Coronary artery (tissue), 2 donors: ENCODE results near the gene RMND1.

Experiments
- DNase-seq: peaks from one replicate; pipeline ENCODE4 v3.0.0-alpha.2; 2017; ENCODE audit warnings: low spot score
- H3K27ac ChIP-seq, 2 donors: fragments of 200-600 bp; sonication (generic); one replicate each; pipeline ENCODE4 v1.5.1; 2016 to 2019
- H3K4me3 ChIP-seq: fragments of 200-600 bp; sonication (generic); 2 replicates; pipeline ENCODE4 v1.5.1; 2016; ENCODE audit warnings: mild to moderate bottlenecking, moderate library complexity
- TF ChIP-seq, protein P1 (sequence below): fragments of 200-600 bp; sonication (generic); IDR thresholded peaks from one replicate; pipeline ENCODE4 v1.5.1; 2019; ENCODE audit warnings: antibody characterized with exemption

Gene RMND1

DNA sequence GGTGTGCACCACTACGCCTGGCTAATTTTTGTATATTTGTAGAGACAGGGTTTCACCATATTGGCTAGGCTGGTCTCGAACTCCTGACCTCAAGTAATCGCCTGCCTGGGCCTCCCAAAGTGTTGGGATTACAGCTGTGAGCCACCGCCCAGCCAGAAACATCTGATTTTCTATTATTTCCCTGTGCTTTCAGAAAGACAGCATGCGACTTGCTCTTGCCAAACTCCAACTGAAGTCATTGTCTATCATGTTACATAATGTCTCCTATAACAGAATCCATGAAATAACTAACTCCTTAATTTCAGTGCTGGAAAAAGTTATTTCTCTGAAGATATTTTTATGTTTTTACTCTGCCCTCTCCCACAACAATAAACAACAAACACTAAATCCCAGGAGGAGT, 8.5 kb downstream of the RMND1 start:
- DNase-seq = no peak
- H3K27ac ChIP-seq = peak overlapping the region in 1 of 2 donors; percentile 9

DNA sequence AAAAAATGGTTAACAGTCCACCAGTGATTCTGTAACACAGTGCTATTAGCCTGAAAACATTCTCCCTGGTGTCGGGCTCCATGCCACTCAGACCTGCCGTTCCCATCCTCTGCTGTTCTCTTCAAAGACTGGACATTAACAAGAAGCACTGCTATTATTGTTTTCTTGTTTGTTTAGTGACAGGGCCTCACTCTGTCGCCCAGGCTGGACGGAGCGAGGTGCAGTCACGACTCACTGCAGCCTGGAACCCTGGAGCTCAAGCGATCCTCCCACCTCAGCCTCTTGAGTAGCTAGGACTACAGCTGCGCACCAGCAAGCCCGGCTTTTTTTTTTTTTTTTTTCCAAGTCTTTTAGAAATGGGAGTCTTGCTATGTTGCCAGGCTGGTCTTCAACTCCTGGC, 9.6 kb downstream of the RMND1 start:
- H3K4me3 ChIP-seq = no peak overlapping the region
- TF ChIP-seq, protein P1, sequence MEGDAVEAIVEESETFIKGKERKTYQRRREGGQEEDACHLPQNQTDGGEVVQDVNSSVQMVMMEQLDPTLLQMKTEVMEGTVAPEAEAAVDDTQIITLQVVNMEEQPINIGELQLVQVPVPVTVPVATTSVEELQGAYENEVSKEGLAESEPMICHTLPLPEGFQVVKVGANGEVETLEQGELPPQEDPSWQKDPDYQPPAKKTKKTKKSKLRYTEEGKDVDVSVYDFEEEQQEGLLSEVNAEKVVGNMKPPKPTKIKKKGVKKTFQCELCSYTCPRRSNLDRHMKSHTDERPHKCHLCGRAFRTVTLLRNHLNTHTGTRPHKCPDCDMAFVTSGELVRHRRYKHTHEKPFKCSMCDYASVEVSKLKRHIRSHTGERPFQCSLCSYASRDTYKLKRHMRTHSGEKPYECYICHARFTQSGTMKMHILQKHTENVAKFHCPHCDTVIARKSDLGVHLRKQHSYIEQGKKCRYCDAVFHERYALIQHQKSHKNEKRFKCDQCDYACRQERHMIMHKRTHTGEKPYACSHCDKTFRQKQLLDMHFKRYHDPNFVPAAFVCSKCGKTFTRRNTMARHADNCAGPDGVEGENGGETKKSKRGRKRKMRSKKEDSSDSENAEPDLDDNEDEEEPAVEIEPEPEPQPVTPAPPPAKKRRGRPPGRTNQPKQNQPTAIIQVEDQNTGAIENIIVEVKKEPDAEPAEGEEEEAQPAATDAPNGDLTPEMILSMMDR = no peak
- peak overlapping the region in 1 of 2 donors; percentile 64 for H3K27ac ChIP-seq
- no peak for DNase-seq

More for the DNA sequence above, 8.5 kb downstream of the RMND1 start:
- H3K4me3 ChIP-seq = no peak overlapping the region
- TF ChIP-seq, protein P1 = no peak

DNA sequence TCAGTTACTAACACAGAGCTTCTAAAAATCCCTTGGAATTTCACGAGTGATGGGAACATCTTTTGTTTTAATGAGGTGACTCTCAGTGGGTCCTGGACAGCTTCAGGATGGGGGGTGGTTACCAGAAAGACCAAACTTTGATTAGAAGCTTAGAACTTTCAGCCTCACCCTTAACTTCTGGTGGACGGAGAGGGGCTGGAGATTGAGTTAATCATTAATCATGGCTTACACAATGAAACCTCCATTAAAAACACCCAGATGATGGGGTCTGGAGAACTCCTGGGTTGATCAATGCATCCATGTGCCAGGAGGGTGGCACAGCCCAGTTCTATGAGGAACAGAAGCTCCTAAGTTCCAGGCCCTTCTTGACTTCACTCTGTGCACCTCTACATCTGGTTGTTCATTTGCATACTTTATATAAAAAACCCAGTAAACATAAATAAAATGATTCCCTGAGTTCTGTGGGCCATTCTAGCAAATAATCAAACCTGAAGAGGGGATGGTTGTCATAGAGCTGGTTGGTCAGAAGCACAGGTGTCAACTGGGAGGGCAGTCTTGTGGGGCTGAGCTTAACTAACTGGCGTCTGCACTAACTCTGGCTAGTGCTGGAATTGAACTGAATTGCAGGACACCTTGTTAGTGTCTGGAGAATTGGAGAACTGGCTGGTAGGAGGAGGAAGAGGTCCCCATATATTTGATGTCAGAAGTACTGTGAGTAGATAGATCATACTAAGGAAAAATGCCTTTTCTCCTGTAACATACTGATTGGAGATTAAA, 10.3 kb downstream of the RMND1 start:
- Histone ChIP-seq H3K27ac (peak overlapping the region; percentile 64 to 68), H3K4me3 (peak overlapping the region; percentile 32)
- TF ChIP-seq, protein P1 = no peak
- no peak for DNase-seq

DNA sequence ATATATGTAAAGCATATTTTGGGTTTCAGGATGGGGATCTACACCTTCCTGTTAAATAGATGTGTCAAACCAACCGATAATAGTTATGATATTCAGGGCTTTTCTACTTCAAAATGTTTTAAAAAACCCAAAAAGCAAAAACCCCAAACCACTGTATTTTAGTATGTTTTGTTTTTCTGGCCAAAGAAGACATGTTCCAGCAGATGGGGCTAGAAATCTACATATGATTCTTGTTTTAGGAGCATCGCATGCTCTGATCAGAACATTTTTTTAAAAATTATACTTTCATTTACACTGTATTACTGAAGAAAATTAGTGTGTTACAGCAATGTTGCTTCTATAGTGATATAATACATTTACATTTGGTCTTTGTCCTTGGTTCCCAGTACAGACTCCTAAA, 11.0 kb downstream of the RMND1 start:
- Histone ChIP-seq H3K4me3 (peak overlapping the region; percentile 32), H3K27ac (peak overlapping the region; percentile 64 to 68)
- TF ChIP-seq, protein P1 = no peak
- DNase-seq = no peak

DNA sequence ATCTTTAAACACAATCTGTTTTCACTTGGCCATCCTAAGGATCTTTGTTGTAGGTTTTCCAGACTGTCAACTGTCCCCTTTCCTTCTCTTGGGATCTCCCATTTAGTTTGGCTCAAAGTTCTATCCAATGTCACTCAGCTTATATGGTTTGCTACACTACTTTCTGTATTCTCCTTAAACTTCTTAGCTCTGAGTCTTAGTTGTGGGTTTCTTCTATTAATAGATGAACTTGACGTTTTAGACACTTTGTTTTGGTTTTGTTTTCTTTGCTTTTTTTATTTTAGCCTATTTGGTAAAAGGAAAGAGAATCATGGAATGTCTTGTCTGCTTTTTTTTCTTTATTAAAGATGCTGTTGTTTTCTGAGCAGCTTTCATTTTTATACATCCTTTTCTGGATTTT, 11.4 kb downstream of the RMND1 start:
- peak overlapping the region; percentile 64 to 68 for H3K27ac ChIP-seq
- TF ChIP-seq, protein P1 = no peak
- DNase-seq = no peak
- peak overlapping the region; percentile 32 for H3K4me3 ChIP-seq

DNA sequence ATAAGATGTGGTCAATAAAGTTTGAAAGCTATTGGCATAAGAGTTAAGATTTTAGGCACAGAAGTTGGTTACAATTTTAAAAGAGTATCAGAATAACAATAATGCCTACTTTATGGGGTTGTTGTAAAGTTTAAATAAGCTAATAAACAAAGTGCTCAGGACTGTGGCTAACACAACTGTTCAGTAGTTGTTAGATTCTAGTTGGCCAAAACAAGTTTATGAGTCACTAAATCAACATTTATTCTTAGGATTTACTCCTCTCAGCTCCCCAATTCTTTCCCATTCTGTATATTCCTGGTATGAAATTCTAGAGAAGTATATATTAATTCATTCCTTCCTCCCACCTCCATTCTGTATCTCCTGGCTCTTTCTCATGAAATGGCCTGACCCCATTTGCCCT, 14.5 kb downstream of the RMND1 start:
- Histone ChIP-seq H3K4me3 (no peak overlapping the region), H3K27ac (peak overlapping the region; percentile 21 to 79)
- TF ChIP-seq, protein P1 = no peak
- DNase-seq = no peak

DNA sequence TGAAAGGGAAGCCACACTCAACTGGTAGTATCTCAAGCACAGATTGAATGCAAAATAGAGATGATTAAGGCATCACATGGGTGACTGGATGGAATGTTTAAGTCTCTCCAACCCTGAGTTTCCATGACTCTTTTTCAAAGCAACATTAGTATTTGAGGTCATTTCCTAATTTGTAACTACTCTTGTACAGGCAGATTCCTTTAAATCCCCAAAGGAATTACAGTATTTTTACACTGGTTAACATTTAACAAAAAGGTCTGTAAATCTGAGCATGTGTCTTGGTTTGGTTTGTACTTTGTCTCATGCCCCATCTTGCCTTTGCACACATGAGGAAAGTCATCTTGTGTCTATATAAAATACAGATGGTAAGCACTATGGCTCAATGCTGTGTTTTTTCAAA, 15.1 kb downstream of the RMND1 start:
- peak overlapping the region; percentile 21 to 79 for H3K27ac ChIP-seq
- TF ChIP-seq, protein P1 = no peak

More for the DNA sequence above, 15.1 kb downstream of the RMND1 start:
- peak overlapping the region; percentile 40 for H3K4me3 ChIP-seq
- DNase-seq = no peak
